DMS53 treated with DMSO at 0.1 percent for 48 hours (cell line): ENCODE data around the gene SRGAP2B.
"Not testable (repeated sequence)": the region's sequence is repeated elsewhere in the genome, so short reads cannot be mapped to it uniquely, and the experiment has no call there.

ENCODE experiments used
- DNase-seq: peaks from one replicate; lab custom pipeline; 2025; ENCODE audit not compliant: unreplicated experiment; lab: John Stamatoyannopoulos, UW

Gene SRGAP2B

GRCh38 chr1:145093517-145094149 lies 1.5 kb downstream of the SRGAP2B start:
- DNase-seq = not testable (repeated sequence)

- DNase-seq = not testable (repeated sequence)
Measured at GRCh38 chr1:145082483-145083255, 12.5 kb downstream of the SRGAP2B start.

- DNase-seq = not testable (repeated sequence)
Measured at GRCh38 chr1:145080193-145080592, 14.9 kb downstream of the SRGAP2B start.

GRCh38 chr1:145079737-145080136 lies 15.4 kb downstream of the SRGAP2B start:
- DNase-seq = not testable (repeated sequence)

GRCh38 chr1:145078787-145079370 lies 16.2 kb downstream of the SRGAP2B start:
- DNase-seq = not testable (repeated sequence)

GRCh38 chr1:145077872-145078786 lies 17.0 kb downstream of the SRGAP2B start:
- not testable (repeated sequence) for DNase-seq

GRCh38 chr1:145076877-145077276 lies 18.3 kb downstream of the SRGAP2B start:
- DNase-seq = not testable (repeated sequence)

GRCh38 chr1:145074021-145074559 lies 21.0 kb downstream of the SRGAP2B start:
- not testable (repeated sequence) for DNase-seq

GRCh38 chr1:145071569-145071968 lies 23.6 kb downstream of the SRGAP2B start:
- not testable (repeated sequence) for DNase-seq

GRCh38 chr1:145066486-145066885 lies 28.6 kb downstream of the SRGAP2B start:
- not testable (repeated sequence) for DNase-seq

GRCh38 chr1:145065194-145065826 lies 29.8 kb downstream of the SRGAP2B start:
- not testable (repeated sequence) for DNase-seq

GRCh38 chr1:145063941-145064648 lies 31.0 kb downstream of the SRGAP2B start:
- DNase-seq = not testable (repeated sequence)

GRCh38 chr1:145063285-145063684 lies 31.8 kb downstream of the SRGAP2B start:
- DNase-seq = not testable (repeated sequence)

- not testable (repeated sequence) for DNase-seq
Measured at GRCh38 chr1:145058184-145058583, 36.9 kb downstream of the SRGAP2B start.

- not testable (repeated sequence) for DNase-seq
Measured at GRCh38 chr1:145055217-145055760, 39.8 kb downstream of the SRGAP2B start.

- not testable (repeated sequence) for DNase-seq
Measured at GRCh38 chr1:145053428-145053827, 41.7 kb downstream of the SRGAP2B start.

- DNase-seq = not testable (repeated sequence)
Measured at GRCh38 chr1:145052019-145052776, 42.9 kb downstream of the SRGAP2B start.

GRCh38 chr1:145048181-145048856 lies 46.8 kb downstream of the SRGAP2B start:
- DNase-seq = not testable (repeated sequence)
